Chondrocyte (in vitro differentiated cells): ENCODE results near the gene DYNLT2. TPM values are rescaled to one million over a fixed set of nuclear protein-coding genes. Genes with fewer than 3 reads are reported as not detected.

Experiments
- DNase-seq: peaks from one replicate; pipeline ENCODE4 v3.0.0; 2021; ENCODE audit warnings: mixed read lengths, low spot score
- H3K27ac Mint-ChIP-seq: one replicate; pipeline ENCODE4 v1.8.0; 2021; ENCODE audit warnings: mild to moderate bottlenecking, moderate library complexity, mixed read lengths; ENCODE audit not compliant: unreplicated experiment
- H3K27me3 Mint-ChIP-seq: 2 replicates; pipeline ENCODE4 v1.8.0; 2021; ENCODE audit warnings: low read depth, mixed read lengths
- H3K36me3 Mint-ChIP-seq: 2 replicates; pipeline ENCODE4 v1.8.0; 2021; ENCODE audit warnings: low read depth, mixed read lengths
- H3K4me1 Mint-ChIP-seq: 2 replicates; pipeline ENCODE4 v1.8.0; 2021; ENCODE audit warnings: low read depth, mild to moderate bottlenecking, mixed read lengths
- H3K4me3 Mint-ChIP-seq: one replicate; pipeline ENCODE4 v1.8.0; 2021; ENCODE audit warnings: mild to moderate bottlenecking, moderate library complexity, mixed read lengths; ENCODE audit not compliant: unreplicated experiment
- H3K9me3 Mint-ChIP-seq: 2 replicates; pipeline ENCODE4 v1.8.0; 2021; ENCODE audit warnings: low read depth, mixed read lengths
- CTCF ChIP-seq: fragments of 200-600 bp; sonication (generic); IDR thresholded peaks from 2 replicates; pipeline ENCODE4 v1.5.0; 2021; ENCODE audit warnings: antibody characterized with exemption, mild to moderate bottlenecking, moderate library complexity
- total RNA-seq: library from RNA; stranded (reverse); gene quantifications from 3 replicates; pipeline ENCODE4 v1.2.1, GENCODE V29; 2021

The DYNLT2 gene
- total RNA-seq, 1 donor from 2014 or later, result 0.85 TPM

GRCh38 chr6:169786349-169786748 lies 35.0 kb upstream of the DYNLT2 start:
- peaks cover 36% of the 10 kb centered on the region for H3K4me1 Mint-ChIP-seq
- H3K36me3 Mint-ChIP-seq, result peaks cover 9% of the 10 kb centered on the region
- no peak overlapping the region for H3K27ac Mint-ChIP-seq
- no peak overlapping the region for H3K4me3 Mint-ChIP-seq
- H3K27me3 Mint-ChIP-seq, result no peaks in the 10 kb centered on the region
- DNase-seq, result no peak
- no peak for TF ChIP-seq CTCF
- no peaks in the 10 kb centered on the region for H3K9me3 Mint-ChIP-seq

GRCh38 chr6:169785566-169785965 lies 34.2 kb upstream of the DYNLT2 start:
- Mint-ChIP-seq H3K9me3 (no peaks in the 10 kb centered on the region), H3K27ac (no peak overlapping the region), H3K36me3 (peaks cover 9% of the 10 kb centered on the region), H3K4me3 (no peak overlapping the region), H3K4me1 (peaks cover 36% of the 10 kb centered on the region), H3K27me3 (no peaks in the 10 kb centered on the region)
- DNase-seq, result no peak
- no peak for TF ChIP-seq CTCF

- no peak for TF ChIP-seq CTCF
- H3K36me3 Mint-ChIP-seq, result peaks cover 11% of the 10 kb centered on the region
- H3K27ac Mint-ChIP-seq, result no peak overlapping the region
- H3K27me3 Mint-ChIP-seq, result no peaks in the 10 kb centered on the region
- peaks cover 36% of the 10 kb centered on the region for H3K4me1 Mint-ChIP-seq
- DNase-seq, result no peak
- H3K4me3 Mint-ChIP-seq, result no peak overlapping the region
- H3K9me3 Mint-ChIP-seq, result no peaks in the 10 kb centered on the region
Measured at GRCh38 chr6:169784821-169785340, 33.5 kb upstream of the DYNLT2 start.

GRCh38 chr6:169783971-169784820 lies 32.8 kb upstream of the DYNLT2 start:
- H3K4me1 Mint-ChIP-seq, result peaks cover 34% of the 10 kb centered on the region
- peaks cover 11% of the 10 kb centered on the region for H3K36me3 Mint-ChIP-seq
- H3K4me3 Mint-ChIP-seq, result no peak overlapping the region
- no peak for DNase-seq
- no peaks in the 10 kb centered on the region for H3K27me3 Mint-ChIP-seq
- TF ChIP-seq CTCF, result no peak
- no peaks in the 10 kb centered on the region for H3K9me3 Mint-ChIP-seq
- peak overlapping the region; percentile 69 for H3K27ac Mint-ChIP-seq

GRCh38 chr6:169783401-169783800 lies 32.0 kb upstream of the DYNLT2 start:
- Mint-ChIP-seq H3K9me3 (no peaks in the 10 kb centered on the region), H3K27me3 (no peaks in the 10 kb centered on the region), H3K4me3 (no peak overlapping the region), H3K4me1 (peaks cover 40% of the 10 kb centered on the region), H3K36me3 (peaks cover 11% of the 10 kb centered on the region), H3K27ac (peak overlapping the region; percentile 69)
- DNase-seq, result no peak
- no peak for TF ChIP-seq CTCF
